WTC11 (cell line): ENCODE results near the gene AFAP1L2.

Experiments
- ATF3 ChIP-seq: sonication (generic); formaldehyde crosslinking; conservative IDR thresholded peaks from 2 replicates; pipeline ENCODE4 v1.8.1; 2022; ENCODE audit warnings: mild to moderate bottlenecking, missing genetic modification reagents
- CBFB ChIP-seq: sonication (generic); formaldehyde crosslinking; IDR thresholded peaks from 2 replicates; pipeline ENCODE4 v1.8.1; 2022; ENCODE audit warnings: mild to moderate bottlenecking, low read depth, missing genetic modification reagents
- CTCF ChIP-seq: fragments of 200-600 bp; IDR thresholded peaks from 2 replicates; pipeline ENCODE4 v1.8.0; 2022; ENCODE audit warnings: antibody characterized with exemption
- ELF4 ChIP-seq: sonication (generic); formaldehyde crosslinking; IDR thresholded peaks from 2 replicates; pipeline ENCODE4 v1.8.1; 2022; ENCODE audit warnings: low read depth, mild to moderate bottlenecking, moderate library complexity, missing genetic modification reagents
- ESRRA ChIP-seq: sonication (generic); formaldehyde crosslinking; IDR thresholded peaks from 2 replicates; pipeline ENCODE4 v1.8.1; 2022; ENCODE audit warnings: mild to moderate bottlenecking, missing genetic modification reagents, borderline replicate concordance
- JUN ChIP-seq: sonication (generic); formaldehyde crosslinking; IDR thresholded peaks from 2 replicates; pipeline ENCODE4 v1.8.0; 2023; ENCODE audit warnings: mild to moderate bottlenecking, missing genetic modification reagents
- MXD4 ChIP-seq: fragments of 250-450 bp; sonication (Bioruptor Pico); IDR thresholded peaks from 2 replicates; pipeline ENCODE4 v1.8.0; 2021; ENCODE audit warnings: mild to moderate bottlenecking, moderate library complexity, borderline replicate concordance
- NFE2L1 ChIP-seq: sonication (generic); formaldehyde crosslinking; IDR thresholded peaks from 2 replicates; pipeline ENCODE4 v1.8.1; 2023; ENCODE audit warnings: missing genetic modification reagents
- NFYB ChIP-seq: sonication (generic); formaldehyde crosslinking; conservative IDR thresholded peaks from 2 replicates; pipeline ENCODE4 v1.8.0; 2022; ENCODE audit warnings: low read depth, missing genetic modification reagents
- PRDM15 ChIP-seq: sonication (generic); formaldehyde crosslinking; IDR thresholded peaks from 2 replicates; pipeline ENCODE4 v1.8.0; 2022; ENCODE audit warnings: missing genetic modification reagents
- STAT6 ChIP-seq: sonication (generic); formaldehyde crosslinking; conservative IDR thresholded peaks from 2 replicates; pipeline ENCODE4 v1.8.1; 2023; ENCODE audit warnings: mild to moderate bottlenecking, low read depth, missing genetic modification reagents, moderate library complexity
- TEAD4 ChIP-seq: sonication (generic); formaldehyde crosslinking; IDR thresholded peaks from 2 replicates; pipeline ENCODE4 v1.8.0; 2022; ENCODE audit warnings: mild to moderate bottlenecking, missing genetic modification reagents
- USF2 ChIP-seq: sonication (generic); formaldehyde crosslinking; IDR thresholded peaks from 2 replicates; pipeline ENCODE4 v1.8.1; 2023; ENCODE audit warnings: mild to moderate bottlenecking, missing genetic modification reagents, moderate library complexity

- TF ChIP-seq ATF3 (CRISPR knock-in tag): no peak
- TF ChIP-seq CTCF: no peak
- TF ChIP-seq ELF4 (CRISPR knock-in tag): no peak
- TF ChIP-seq PRDM15 (CRISPR knock-in tag): no peak
- no peak for TF ChIP-seq ESRRA (CRISPR knock-in tag)
- TF ChIP-seq TEAD4 (CRISPR knock-in tag): no peak
- TF ChIP-seq MXD4 (CRISPR knock-in tag): no peak
- no peak for TF ChIP-seq JUN (CRISPR knock-in tag)
- TF ChIP-seq NFE2L1 (CRISPR knock-in tag): no peak
- TF ChIP-seq NFYB: no peak
- TF ChIP-seq CBFB (CRISPR knock-in tag): no peak
- no peak for TF ChIP-seq USF2
- TF ChIP-seq STAT6 (CRISPR knock-in tag): no peak
These were observed 95.0 kb downstream of the AFAP1L2 start for GRCh38 chr10:114309364-114309651.
